ENCODE measurements around the gene RETN.

The RETN gene

GRCh38 chr19:7704280-7705060 lies 35.6 kb downstream of the RETN start:
- in situ Hi-C loops (cut with MboI; ENCODE audit: low sequenced_read_pairs): no loop called here

GRCh38 chr19:7705387-7706187 lies 36.7 kb downstream of the RETN start:
- in situ Hi-C loops (cut with MboI; ENCODE audit: low sequenced_read_pairs): no loop called here

GRCh38 chr19:7706188-7706954 lies 37.5 kb downstream of the RETN start:
- in situ Hi-C loops (cut with MboI; ENCODE audit: low sequenced_read_pairs): no loop called here

- in situ Hi-C loops (cut with MboI; ENCODE audit: low sequenced_read_pairs): no loop called here
Observed at GRCh38 chr19:7706955-7707456, 38.2 kb downstream of the RETN start.

GRCh38 chr19:7709932-7710460 lies 41.1 kb downstream of the RETN start:
- in situ Hi-C loops (cut with MboI; ENCODE audit: low sequenced_read_pairs): no loop called here

- in situ Hi-C loops (cut with MboI; ENCODE audit: low sequenced_read_pairs): no loop called here
Observed at GRCh38 chr19:7710616-7711015, 41.8 kb downstream of the RETN start.

GRCh38 chr19:7715671-7716070 lies 46.8 kb downstream of the RETN start:
- in situ Hi-C loops (cut with MboI; ENCODE audit: low sequenced_read_pairs): no loop called here

GRCh38 chr19:7716762-7717161 lies 47.9 kb downstream of the RETN start:
- in situ Hi-C loops (cut with MboI; ENCODE audit: low sequenced_read_pairs): no loop called here

GRCh38 chr19:7718668-7719067 lies 49.8 kb downstream of the RETN start:
- in situ Hi-C loops (cut with MboI; ENCODE audit: low sequenced_read_pairs): no loop called here
